Calu3 (cell line): ENCODE results near the gene USP17L27. TPM values are rescaled to one million over a fixed set of nuclear protein-coding genes. Genes with fewer than 3 reads are reported as not detected.
"Not testable (repeated sequence)": the region's sequence is repeated elsewhere in the genome, so short reads cannot be mapped to it uniquely, and the experiment has no call there.

ENCODE experiments used
- BruUV-seq: library from RNA; stranded (reverse); fragments of 400-500 nt; replicated peaks from 2 replicates; lab custom pipeline; 2021; lab: Mats Ljungman, UMichigan
- CTCF ChIA-PET: fragments of 300-600 bp; sonication (Branson Sonifier 250); formaldehyde crosslinking; loops from one replicate; lab custom pipeline; 2022; ENCODE audit warnings: antibody characterized with exemption; lab: Charles Lee
- DNase-seq: peaks from one replicate; pipeline ENCODE4 v3.0.0; 2022
- H3K27ac Mint-ChIP-seq: one replicate; pipeline ENCODE4 v1.8.0; 2022; ENCODE audit warnings: mixed read lengths; ENCODE audit not compliant: unreplicated experiment
- H3K27me3 Mint-ChIP-seq: one replicate; pipeline ENCODE4 v1.8.0; 2022; ENCODE audit warnings: mixed read lengths; ENCODE audit not compliant: unreplicated experiment
- H3K36me3 Mint-ChIP-seq: one replicate; pipeline ENCODE4 v1.8.0; 2022; ENCODE audit warnings: mild to moderate bottlenecking, moderate library complexity, mixed read lengths; ENCODE audit not compliant: insufficient read depth, unreplicated experiment
- H3K4me1 Mint-ChIP-seq: one replicate; pipeline ENCODE4 v1.8.0; 2022; ENCODE audit warnings: mild to moderate bottlenecking, low read depth, mixed read lengths; ENCODE audit not compliant: unreplicated experiment
- H3K4me3 Mint-ChIP-seq: one replicate; pipeline ENCODE4 v1.8.0; 2022; ENCODE audit warnings: mild to moderate bottlenecking, low read depth, moderate library complexity, mixed read lengths; ENCODE audit not compliant: unreplicated experiment
- H3K9me3 Mint-ChIP-seq: one replicate; pipeline ENCODE4 v1.8.0; 2022; ENCODE audit warnings: low read depth, mixed read lengths; ENCODE audit not compliant: unreplicated experiment
- intact Hi-C: fragments of 100-400 bp; cut with micrococcal nuclease; formaldehyde crosslinking; loops from one replicate; pipeline ENCODE4 v1.10.0; 2022; ENCODE audit not compliant: unreplicated experiment
- total RNA-seq: library from RNA; stranded (reverse); gene quantifications from 2 replicates; pipeline ENCODE4 v1.2.3, GENCODE V29; 2022
- TF ChIP-seq, protein P1 (sequence below): fragments of 200-600 bp; IDR thresholded peaks from one replicate; pipeline ENCODE4 v1.8.0; 2022; ENCODE audit warnings: antibody characterized with exemption; ENCODE audit not compliant: unreplicated experiment

USP17L27 gene
- total RNA-seq, 1 experiment from 2014 or later: not detected

DNA sequence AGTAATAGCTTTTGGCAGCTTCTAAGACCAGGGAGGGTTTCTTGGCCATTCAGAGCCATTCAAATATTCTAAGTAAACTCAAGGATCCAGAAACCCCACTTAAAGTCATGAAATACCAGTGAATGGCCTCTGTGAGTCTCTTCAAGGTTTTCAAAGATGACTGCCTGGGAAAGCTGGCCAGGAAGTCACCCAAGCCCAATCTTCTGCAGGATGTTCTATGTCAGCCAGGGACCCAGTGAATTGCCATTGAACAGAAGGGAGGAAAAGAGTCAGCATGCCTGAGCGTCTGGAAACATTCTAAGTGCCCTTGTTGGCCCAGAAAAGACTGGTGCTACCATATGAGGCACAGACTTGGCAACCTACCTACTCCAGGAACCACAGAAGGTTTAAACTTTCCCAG lies 35.9 kb downstream of the USP17L27 start:
- BruUV-seq, H3K9me3 Mint-ChIP-seq, H3K27me3 Mint-ChIP-seq, DNase-seq, H3K4me3 Mint-ChIP-seq, H3K4me1 Mint-ChIP-seq, H3K36me3 Mint-ChIP-seq, H3K27ac Mint-ChIP-seq, intact Hi-C loops, CTCF ChIA-PET: not testable (repeated sequence)

DNA sequence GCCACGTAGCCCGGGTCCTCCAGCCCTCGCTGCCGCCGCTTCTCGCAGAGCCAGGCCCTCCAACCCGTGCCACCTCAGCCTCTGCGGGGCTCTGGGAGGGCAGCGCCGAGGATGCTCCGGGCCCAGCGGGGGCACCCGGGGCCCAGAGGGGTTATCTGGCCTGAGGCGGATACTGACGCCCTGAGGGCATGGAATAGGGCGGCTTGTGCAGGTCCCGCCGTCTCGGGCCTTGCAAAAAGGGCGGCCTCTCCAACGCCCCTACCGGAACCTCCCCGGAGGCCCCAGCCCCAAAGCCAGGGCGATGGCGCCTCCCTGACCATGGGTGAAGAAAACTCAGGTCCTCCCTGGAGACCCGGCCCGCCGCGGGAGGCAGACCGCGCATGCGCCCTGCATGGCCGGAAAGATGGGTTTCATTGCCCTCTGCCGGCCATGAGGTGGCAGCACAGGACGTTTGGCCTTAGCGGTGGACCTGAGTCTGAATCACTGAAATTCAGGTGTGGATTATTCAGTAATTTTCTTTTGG lies 37.1 kb downstream of the USP17L27 start:
- BruUV-seq, H3K4me1 Mint-ChIP-seq, H3K36me3 Mint-ChIP-seq, H3K27me3 Mint-ChIP-seq, H3K27ac Mint-ChIP-seq, intact Hi-C loops, H3K9me3 Mint-ChIP-seq: not testable (repeated sequence)
- CTCF ChIA-PET: interaction anchor here (0.5 kb wide), 1 partner anchor 15 kb away, joined by 3 read pairs; no protein-coding TSS in a partner anchor
- H3K4me3 Mint-ChIP-seq: peak overlapping the region; percentile 19
- peak; percentile 42 for DNase-seq

DNA sequence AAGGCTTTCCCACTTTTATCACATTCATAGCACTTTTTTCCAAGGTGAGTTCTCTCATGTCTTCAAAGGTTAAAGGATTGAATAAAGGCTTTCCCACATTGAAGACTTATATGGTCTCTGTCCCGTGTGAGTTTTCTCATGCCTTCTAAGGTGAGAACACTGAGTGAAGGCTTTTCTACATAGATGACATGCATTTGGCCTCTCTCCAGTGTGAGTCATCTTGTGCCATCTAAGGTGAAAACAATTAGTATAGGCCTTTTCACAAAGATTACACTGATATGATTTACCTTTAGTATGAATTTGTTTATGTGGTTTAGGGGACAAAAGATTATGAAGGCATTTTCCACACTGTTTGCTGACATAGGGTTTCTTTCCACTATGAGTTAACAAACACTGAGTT lies 40.2 kb downstream of the USP17L27 start:
- Mint-ChIP-seq H3K36me3 (no peaks in the 10 kb centered on the region), H3K9me3 (no peaks in the 10 kb centered on the region), H3K27ac (no peak overlapping the region), H3K4me3 (no peak overlapping the region), H3K4me1 (no peaks in the 10 kb centered on the region), H3K27me3 (no peaks in the 10 kb centered on the region)
- TF ChIP-seq, protein P1, sequence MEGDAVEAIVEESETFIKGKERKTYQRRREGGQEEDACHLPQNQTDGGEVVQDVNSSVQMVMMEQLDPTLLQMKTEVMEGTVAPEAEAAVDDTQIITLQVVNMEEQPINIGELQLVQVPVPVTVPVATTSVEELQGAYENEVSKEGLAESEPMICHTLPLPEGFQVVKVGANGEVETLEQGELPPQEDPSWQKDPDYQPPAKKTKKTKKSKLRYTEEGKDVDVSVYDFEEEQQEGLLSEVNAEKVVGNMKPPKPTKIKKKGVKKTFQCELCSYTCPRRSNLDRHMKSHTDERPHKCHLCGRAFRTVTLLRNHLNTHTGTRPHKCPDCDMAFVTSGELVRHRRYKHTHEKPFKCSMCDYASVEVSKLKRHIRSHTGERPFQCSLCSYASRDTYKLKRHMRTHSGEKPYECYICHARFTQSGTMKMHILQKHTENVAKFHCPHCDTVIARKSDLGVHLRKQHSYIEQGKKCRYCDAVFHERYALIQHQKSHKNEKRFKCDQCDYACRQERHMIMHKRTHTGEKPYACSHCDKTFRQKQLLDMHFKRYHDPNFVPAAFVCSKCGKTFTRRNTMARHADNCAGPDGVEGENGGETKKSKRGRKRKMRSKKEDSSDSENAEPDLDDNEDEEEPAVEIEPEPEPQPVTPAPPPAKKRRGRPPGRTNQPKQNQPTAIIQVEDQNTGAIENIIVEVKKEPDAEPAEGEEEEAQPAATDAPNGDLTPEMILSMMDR: no peak
- DNase-seq: no peak
- CTCF ChIA-PET: no interaction called here
- BruUV-seq: no TSS peak
- intact Hi-C loops: no loop called here

DNA sequence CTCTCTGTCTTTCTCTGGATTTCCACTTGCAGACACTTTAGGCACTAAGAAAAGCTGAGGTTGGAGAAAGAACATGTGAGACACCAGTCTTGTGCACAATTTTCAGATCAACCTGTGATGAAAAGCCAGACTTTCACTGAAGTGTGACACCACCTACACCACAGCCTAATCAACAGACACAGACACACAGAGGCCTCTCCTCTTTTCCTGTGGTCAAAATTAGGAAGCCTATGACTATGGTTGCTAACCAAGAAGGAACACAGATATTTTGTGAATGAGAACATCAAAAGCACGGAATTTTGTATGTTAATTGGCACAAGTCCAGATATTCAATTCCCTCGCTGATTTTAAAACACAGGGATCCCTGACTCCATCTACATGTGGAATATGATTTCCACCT lies 45.1 kb downstream of the USP17L27 start:
- not testable (repeated sequence) for H3K36me3 Mint-ChIP-seq, BruUV-seq, H3K4me1 Mint-ChIP-seq

More for the DNA sequence above, 45.1 kb downstream of the USP17L27 start:
- H3K9me3 Mint-ChIP-seq, H3K27me3 Mint-ChIP-seq, intact Hi-C loops, DNase-seq, CTCF ChIA-PET, H3K27ac Mint-ChIP-seq, H3K4me3 Mint-ChIP-seq: not testable (repeated sequence)

Other genes starting within 250 kb of the USP17L27 start
- gene FAM90A26, start 173.7 kb upstream of the USP17L27 start, total RNA-seq: not detected in 2 replicates
- not detected in 2 replicates for gene USP17L10, start 133.5 kb upstream of the USP17L27 start, total RNA-seq
- gene USP17L11, start 128.7 kb upstream of the USP17L27 start, total RNA-seq: not detected in 2 replicates
- gene USP17L12, start 124.0 kb upstream of the USP17L27 start, total RNA-seq: not detected in 2 replicates
- gene USP17L13, start 119.3 kb upstream of the USP17L27 start, total RNA-seq: not detected in 2 replicates
- not detected in 2 replicates for gene USP17L15, start 109.8 kb upstream of the USP17L27 start, total RNA-seq
- gene USP17L17, start 100.3 kb upstream of the USP17L27 start, total RNA-seq: not detected in 2 replicates
- gene USP17L18, start 95.5 kb upstream of the USP17L27 start, total RNA-seq: not detected in 2 replicates
- gene USP17L19, start 90.8 kb upstream of the USP17L27 start, total RNA-seq: not detected in 2 replicates
- gene USP17L20, start 86.0 kb upstream of the USP17L27 start, total RNA-seq: not detected in 2 replicates
- not detected in 2 replicates for gene USP17L21, start 81.3 kb upstream of the USP17L27 start, total RNA-seq
- gene USP17L22, start 76.5 kb upstream of the USP17L27 start, total RNA-seq: not detected in 2 replicates
- not detected in 2 replicates for gene USP17L24, start 19.0 kb upstream of the USP17L27 start, total RNA-seq
- not detected in 2 replicates for gene USP17L25, start 14.2 kb upstream of the USP17L27 start, total RNA-seq
- gene USP17L26, start 9.5 kb upstream of the USP17L27 start, total RNA-seq: not detected in 2 replicates
- not detected in 2 replicates for gene USP17L5, start 4.7 kb upstream of the USP17L27 start, total RNA-seq
- gene USP17L28, start 4.7 kb downstream of the USP17L27 start, total RNA-seq: not detected in 2 replicates
- gene USP17L29, start 9.5 kb downstream of the USP17L27 start, total RNA-seq: not detected in 2 replicates
- gene USP17L30, start 19.0 kb downstream of the USP17L27 start, total RNA-seq: not detected in 2 replicates
- not detected in 2 replicates for gene DEFB131A, start 100.3 kb downstream of the USP17L27 start, total RNA-seq